ENCODE data around the gene S1PR2.
"Not testable (repeated sequence)": the region's sequence is repeated elsewhere in the genome, so short reads cannot be mapped to it uniquely, and the experiment has no call there.

S1PR2 gene

DNA sequence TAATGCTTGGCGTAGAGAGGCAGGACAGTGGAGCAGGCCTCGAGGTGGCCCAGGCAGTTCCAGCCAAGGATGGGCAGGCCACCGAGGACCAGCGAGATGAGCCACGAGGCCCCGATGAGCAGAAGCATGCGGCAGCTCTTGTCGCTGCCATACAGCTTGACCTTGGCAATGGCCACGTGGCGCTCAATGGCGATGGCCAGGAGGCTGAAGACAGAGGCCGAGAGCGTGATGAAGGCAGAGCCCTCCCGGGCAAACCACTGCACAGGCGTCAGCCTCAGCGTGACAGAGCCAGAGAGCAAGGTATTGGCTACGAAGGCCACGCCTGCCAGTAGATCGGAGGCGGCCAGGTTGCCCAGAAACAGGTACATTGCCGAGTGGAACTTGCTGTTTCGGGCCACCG lies 6.8 kb downstream of the S1PR2 start:
- no peak for DNase-seq (ENCODE audit: low read depth in 2 of 2)

DNA sequence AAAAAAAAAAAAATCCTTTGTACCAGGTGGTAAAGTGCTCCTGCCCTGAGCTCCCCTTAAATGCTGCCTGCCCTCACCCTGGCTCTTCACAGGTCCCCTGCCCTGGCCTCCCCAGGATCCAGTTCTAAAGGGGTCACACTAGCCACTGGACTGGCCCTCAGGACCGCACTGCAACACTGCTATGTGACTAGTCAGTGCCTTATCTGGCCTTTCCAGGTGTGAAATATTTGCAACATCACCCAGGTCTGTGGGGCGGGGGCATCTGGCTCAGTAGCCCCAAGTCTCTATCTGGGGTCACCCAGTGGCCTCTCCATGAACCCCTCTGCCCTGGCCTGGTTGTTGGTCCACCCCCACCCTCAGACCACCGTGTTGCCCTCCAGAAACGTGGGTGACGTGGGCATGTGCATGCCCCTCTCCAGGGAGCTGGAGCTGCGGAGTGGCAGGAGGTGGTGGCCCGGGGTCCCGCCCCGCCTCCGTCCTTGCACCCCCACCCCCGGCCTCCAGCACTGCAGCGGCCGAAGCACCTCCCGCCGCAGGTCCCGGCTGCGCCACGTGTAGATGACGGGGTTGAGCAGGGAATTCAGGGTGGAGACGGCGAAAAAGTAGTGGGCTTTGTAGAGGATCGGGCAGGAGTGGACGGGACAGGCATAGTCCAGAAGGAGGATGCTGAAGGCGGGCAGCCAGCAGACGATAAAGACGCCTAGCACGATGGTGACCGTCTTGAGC lies 7.5 kb downstream of the S1PR2 start:
- DNase-seq (ENCODE audit: low read depth in 2 of 2) = no peak

DNA sequence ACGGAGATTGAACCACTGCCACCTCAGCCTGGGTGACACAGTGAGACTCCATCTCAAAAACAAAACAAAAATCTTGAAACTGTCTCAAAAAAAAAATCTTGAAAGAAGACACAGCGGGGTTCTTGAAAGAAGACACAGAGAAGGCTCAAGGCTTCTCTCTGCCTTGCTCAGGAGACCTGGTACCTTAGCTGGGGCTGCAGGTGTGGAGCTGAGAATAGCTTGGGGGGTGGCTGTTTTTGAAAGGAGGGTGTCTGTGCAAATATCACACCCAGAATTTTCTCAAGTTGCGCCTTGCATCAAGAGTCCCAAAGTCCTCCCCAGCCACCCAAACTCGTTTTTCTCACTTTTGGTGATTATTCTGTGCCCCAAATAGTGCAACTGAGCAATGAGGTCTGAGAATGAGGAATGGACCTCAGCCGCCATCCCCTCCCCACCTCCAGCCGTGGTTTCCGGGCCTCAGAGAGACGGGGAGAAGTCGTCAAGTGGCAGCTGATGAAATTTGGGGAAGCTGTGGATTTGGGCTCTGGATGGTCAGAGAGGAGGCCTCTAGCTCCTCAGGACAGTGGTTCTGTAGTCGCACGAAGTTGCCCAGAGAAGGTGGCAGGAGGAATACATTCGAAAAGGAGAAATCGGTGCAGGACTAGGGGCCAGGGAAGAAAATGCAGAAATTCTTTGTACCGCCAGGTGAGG lies 8.8 kb downstream of the S1PR2 start:
- no peak for DNase-seq (ENCODE audit: low read depth in 2 of 2)

DNA sequence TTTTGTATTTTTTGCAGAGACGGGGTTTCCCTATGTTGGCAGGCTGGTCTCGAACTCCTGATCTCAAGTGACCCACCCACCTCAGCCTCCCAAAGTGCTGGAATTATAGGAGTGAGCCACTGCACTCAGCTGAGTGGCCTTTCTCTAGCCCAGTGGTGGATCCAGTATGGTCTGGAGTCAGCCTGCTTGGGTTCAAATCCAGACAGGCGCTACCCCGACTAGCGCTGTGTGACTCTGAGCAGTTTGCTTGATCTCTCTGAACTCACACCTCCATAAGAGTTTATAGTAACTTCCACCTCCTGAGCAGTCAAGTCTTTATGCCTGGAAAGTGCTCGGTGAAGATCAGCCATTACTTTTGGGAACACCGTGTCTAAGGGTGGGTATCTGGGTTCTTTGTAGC lies 10.4 kb downstream of the S1PR2 start:
- DNase-seq (ENCODE audit: low read depth in 2 of 2) = no peak

DNA sequence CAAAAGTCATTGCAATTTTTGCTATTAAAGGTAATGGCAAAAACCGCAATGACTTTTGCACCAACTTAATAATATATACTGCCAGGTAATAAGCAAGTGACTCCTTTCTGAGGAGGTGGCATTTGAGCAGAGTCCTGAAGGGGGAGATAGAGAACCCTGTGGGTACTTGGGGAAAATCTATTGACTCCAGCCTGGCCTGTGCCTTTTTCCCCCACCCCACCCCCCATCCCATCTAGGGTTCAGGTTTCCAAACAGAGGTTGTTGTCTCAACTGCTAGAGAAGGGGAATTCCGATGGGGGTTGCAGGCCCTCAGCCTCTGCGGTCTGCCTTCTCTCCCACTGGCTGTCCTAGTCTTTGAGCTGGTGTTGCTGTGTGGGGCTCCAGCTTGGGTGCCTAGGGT lies 11.5 kb downstream of the S1PR2 start:
- no peak for DNase-seq (ENCODE audit: low read depth in 2 of 2)

DNA sequence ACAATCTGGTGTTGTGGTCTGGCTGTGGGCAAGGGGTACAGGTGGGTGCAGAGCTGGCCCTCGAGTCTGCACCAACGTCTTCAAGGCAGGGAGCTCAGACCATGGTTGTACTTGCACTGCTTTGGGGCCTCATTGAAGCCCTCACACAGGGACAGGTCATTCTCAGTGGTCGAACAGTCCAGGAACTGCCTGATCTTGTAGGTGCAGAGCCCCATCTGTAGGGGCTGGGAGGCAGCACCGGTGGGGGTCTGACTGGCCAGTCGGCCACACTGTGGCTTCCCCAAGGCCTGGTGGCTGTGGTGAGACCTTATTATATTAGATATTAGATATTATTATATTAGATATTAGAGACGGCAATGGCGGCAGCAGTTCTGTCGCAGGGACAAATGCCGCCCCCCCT lies 14.0 kb downstream of the S1PR2 start:
- DNase-seq (ENCODE audit: low read depth in 2 of 2) = no peak

DNA sequence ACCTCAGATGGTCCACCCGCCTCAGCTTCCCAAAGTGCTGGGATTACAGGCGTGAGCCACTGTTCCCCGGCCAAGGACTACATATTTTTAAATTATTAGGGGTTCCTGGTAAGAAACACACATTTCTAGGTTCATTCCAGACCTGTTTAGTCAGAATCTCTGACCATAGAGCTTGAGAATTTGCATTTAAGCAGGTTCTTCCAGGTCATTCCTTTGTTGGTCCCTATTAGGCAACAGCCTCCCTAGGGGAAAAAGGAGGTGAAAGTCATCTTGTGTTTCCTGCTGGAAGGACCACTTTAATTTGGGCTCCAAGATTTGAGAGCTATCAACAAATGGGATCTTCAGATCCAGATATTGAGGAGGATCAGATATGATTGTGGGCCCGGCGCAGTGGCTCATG lies 16.3 kb downstream of the S1PR2 start:
- no peak for DNase-seq (ENCODE audit: low read depth in 2 of 2)

DNA sequence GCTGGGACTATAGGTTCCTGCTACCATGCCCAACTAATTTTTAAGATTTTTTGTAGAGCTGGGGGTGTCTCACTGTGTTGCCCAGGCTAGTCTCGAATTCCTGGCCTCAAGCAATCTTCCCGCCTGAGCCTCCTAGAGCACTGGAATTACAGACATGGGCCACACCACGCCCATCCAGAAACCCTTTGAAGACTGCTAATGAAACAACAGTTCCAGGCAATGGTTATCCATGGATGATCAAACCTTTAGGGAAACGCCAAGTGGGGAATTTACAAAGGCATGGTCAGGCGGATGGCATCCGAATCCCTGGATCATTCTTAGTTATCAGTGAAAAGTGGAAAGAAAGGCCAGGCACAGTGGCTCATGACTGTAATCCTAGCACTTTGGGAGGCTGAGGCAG lies 19.4 kb downstream of the S1PR2 start:
- no peak for DNase-seq (ENCODE audit: low read depth in 2 of 2)

DNA sequence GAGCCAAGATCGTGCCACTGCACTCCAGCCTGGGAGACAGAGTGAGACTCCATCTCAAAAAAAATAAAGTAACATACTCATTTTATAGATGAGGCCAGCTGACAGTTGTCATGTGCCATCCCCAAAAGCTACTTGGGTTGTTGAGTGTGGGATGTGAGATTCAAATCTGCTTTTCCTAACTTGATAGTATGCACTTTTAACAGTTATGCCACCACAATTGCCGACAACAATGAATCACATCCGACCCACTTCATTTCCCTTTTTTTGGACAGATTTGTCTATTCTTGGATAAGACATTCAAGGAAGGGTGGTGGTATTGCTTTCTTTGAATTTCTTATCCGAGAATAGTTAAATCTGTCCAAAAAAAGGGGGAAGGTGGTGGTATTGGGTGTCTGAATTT lies 20.1 kb downstream of the S1PR2 start:
- DNase-seq (ENCODE audit: low read depth in 2 of 2) = no peak

DNA sequence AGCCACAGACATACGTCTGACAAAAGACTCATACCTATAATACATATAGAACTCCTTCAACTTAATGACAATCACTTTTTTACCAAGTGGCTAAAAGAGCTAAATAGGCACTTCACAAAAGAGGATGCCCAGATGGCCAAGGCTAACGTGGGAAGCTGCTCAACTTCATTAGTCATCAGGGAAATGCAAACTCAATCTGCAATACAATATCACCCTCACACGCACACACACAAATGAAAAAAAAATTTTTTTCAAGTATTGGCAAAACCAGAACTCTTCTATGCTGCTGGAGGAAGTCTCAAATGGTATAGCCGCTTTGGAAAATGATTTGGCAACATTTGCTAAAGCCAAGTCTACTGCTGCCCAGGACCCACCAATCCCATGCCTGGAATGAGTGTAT lies 21.8 kb downstream of the S1PR2 start:
- no peak for DNase-seq (ENCODE audit: low read depth in 2 of 2)

DNA sequence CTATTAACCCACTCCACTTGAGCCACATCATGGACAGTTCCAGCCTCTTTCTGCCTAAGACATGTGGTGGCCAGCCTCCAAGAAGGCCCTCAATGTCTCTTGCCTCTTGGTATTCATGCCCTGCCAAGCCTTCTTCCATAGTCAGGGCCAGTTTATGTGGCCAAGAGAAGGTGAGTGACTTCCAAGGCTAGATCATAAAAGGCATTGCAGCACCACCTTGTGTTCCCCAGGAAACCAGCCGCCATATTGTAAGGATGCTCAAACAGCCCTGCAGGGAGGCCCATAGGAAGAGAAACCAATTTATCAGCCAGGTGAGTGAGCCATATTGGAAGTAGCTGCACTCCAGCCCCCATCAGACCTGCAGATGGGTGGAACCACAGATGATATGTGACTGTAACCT lies 24.1 kb downstream of the S1PR2 start:
- DNase-seq (ENCODE audit: low read depth in 2 of 2) = no peak

DNA sequence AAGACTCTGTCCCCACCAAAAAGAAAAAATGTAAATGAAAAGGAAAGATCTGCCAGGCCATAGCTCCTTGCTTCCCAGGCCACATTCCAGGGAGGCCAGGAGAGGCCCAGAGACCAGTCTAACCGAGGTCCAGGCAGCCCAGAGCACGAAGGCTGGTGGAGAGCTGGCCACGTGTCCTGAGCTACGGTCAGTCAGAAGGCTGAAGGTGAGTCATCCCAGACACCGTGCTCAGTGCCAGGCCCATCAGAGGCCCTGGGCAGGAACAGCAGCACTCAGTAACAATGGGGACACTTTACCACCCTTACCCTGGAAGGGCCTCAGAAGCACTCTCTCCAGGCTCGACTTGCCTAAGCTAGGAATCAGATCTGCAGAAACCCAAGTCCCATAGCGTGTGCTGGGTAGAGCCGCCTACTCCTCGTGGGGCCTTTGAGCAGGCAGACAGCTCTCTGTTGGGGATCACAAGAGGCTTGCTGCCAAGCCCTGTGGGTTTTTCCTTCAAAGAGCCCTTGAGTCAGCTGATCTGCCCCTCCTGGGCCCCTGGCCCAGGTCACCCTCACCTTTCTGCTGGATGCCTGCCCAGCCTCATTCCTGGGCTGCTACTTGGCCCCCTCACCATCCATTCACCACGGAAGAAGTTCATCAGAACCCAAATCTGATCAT lies 24.8 kb downstream of the S1PR2 start:
- no peak for DNase-seq (ENCODE audit: low read depth in 2 of 2)

DNA sequence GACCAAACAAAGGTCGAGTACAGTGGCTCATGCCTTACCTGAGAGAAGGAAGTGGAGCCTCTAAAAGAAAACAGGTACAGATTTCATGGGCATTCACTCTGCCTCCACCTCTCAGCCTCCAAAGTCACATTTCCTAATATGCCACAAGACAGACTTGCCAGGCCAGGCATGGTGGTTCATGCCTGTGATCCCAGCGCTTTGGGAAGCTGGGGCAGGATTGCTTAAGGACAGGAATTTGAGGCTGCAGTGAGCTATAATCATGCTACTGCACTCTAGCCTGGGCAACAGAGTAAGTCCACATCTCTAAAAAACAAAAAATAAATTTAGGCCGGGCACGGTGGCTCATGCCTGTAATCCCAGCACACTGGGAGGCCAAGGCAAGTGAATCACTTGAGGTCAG lies 25.5 kb downstream of the S1PR2 start:
- no peak for DNase-seq (ENCODE audit: low read depth in 2 of 2)

DNA sequence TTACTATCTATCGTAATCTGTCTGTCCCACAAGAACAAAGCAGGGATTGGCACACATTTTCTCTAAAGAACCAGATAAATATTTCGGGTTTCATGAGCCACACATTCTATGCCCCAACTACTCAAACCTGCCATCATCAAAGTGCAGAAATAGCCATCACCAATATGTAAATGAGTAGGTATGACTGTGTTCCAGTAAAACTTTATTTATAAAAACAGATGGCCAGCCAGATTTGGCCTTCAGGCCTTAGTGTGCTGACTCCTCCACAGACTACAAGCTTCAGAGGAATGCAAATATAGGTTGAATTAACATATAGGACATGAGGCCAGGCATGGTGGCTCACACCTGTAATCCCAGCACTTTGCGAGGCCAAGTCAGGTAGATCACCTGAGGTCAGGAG lies 27.4 kb downstream of the S1PR2 start:
- no peak for DNase-seq (ENCODE audit: low read depth in 2 of 2)

DNA sequence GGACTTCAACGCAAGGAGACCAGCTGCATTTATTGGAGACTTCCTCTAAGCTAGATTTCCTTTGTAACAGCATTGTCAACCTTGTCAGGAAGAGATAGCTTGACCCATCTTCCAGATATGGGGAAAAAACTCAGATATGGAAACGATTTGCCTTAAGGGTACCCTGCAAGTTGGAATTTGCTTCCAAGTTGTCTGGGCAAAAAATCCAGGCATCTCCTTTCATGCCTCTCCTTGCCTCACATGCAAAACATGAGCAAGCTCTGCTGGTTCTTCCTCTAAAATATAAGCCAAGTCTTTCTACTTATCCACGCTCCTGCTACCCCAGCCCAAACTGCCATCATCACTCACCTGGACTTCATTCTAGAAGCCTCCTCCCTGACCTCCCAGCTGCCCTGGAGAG lies 30.0 kb downstream of the S1PR2 start:
- no peak for DNase-seq (ENCODE audit: low read depth in 2 of 2)

DNA sequence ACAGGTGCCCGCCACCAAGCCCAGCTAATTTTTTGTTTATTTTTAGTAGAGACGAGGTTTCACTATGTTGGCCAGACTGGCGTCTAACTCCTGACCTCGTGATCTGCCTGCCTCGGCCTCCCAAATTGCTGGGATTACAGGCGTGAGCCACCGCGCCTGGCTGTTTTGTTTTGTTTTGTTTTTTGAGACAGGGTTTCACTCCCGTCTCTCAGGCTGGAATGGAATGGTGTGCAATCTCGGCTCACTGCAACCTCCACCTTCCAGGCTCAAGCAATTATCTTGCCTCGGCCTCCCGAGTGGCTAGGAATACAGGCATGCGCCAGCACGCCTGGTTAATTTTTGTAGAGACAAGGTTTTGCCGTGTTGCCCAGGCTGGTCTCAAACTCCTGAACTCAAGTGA lies 31.0 kb downstream of the S1PR2 start:
- DNase-seq (ENCODE audit: low read depth in 2 of 2) = not testable (repeated sequence)

DNA sequence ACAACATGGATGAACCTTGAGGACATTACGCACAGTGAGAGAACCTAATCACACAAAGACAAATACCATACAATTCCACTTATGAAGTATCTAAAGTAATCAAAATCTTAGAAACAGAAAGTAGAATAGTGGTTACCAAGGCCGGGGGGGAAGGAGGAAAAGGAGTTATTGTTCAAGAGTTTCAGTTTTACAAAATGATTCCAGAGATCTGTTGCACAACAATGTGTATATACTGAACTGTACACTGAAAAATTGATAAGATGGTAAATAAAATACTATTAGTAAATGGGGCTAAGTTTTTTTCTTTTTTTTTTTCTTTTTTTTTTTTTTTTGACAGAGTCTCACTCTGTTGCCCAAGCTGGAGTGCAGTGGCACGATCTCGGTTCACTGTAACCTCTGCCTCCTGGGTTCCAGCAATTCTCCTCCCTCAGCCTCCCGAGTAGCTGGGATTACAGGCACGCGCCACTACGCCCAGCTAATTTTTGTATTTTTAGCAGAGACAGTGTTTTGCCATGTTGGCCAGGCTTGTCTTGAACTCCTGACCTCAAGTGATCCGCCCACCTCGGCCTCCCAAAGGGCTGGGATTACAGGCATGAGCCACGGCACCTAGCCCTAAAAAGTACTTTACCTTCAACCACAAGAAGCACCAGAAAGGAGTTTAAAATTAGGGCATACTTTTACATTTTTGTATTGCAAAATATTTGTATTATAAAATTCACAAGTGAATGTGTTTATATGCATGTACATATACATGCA lies 32.1 kb downstream of the S1PR2 start:
- not testable (repeated sequence) for DNase-seq (ENCODE audit: low read depth in 2 of 2)

DNA sequence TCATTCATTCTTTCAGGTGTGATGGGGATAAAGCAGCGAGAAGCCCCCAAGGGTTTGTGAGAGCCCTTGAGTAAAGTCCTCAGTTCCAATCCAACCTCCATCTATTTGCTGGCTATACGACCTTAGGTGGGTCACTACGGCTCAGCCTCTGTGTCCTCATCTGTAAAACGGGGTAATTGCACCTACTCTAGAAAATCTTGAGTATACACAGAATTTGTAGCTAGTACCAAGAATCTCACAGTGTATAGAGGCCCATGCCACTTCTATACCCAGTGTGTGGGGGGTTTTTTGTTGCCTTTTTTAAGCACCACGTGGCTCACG lies 36.0 kb downstream of the S1PR2 start:
- no peak for DNase-seq (ENCODE audit: low read depth in 2 of 2)

DNA sequence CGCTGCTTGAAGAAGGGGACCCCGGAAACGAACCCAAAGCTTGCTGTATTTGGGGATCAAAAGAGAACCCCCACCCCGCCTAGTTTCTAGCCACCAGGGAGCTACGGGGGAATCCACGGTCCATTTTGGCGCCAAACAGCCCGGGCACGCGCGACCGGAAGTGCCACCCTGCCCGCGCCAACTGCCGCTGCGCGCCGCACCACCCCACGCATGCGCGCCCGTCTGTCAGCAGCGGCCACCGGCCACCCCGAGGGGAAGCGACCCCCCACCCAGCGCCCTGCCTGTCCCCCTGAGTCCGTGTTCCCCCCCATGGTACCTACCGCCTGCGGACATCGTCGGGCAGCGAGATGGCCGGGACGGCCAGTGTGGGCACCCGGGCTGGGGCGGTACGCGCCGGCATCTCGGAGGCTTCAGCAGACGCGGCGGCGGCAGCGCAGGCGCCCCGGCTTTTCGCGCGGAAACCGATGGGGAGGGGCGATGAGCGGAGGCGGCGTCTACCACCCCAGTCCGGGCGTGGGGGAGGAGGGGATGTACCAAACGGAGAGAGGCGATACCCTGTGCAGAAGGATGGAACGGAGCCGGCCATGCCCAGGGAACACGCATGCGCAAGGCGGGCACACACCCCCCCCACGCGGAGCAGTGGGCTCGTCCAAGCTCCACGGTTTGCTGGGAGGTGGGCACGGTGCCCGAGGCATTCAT lies 36.5 kb downstream of the S1PR2 start, which contains the start of gene DNMT1:
TSS of gene DNMT1 (minus strand) at position 454 of the 699 bp plus-strand sequence. CDS start at position 400, 54 bp downstream.
- DNase-seq (ENCODE audit: low read depth in 2 of 2) = peak; percentile 99

DNA sequence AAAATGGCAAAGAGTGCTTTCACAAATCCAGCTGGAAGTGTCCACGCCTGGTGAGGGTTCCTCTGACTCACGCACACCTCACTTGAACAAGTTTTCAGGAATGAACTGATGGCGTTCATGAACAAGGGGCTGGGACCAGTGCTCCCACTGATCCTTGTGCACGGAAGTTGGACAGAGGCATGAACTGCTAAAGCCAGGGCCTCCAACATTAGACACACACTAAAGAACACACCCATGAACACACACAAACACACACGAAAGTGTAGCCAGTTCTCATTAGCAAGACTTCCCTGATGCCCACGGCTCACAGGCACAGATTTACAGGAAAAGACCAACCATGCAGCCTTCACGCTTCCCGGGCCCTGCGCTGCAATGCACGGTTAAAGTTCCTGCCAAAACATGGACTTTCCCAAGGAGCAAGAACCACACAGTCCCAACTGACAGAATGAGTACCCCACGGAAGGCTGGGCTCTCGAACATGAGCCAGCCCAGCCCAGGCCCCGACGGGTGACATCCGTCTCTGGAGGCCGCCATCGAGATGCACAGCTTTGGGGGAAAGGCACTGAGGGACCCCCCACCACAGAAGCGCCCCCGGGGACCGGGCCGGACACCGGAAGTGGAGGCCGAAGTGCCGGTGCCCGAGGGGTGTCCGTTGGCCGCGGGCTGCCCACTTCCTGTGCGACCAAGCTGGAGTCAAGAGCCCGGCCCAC lies 37.2 kb downstream of the S1PR2 start:
- no peak for DNase-seq (ENCODE audit: low read depth in 2 of 2)

DNA sequence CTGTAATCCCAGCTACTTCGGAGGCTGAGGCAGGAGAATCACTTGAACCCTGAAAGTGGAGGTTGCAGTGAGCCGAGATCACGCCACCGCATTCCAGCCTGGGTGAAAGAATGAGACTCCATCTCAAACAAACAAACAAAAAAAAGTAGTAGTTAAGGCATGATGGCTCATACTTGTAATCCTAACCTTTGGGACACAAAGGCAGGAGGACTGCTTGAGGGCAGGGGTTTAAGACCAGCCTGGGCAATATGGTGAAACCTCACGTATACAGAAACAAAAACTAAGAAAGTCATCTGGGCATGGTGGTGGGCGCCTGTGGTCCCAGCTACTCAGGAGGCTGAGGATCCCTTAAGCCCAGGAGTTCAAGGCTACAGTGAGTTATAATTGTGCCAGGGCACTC lies 38.2 kb downstream of the S1PR2 start:
- no peak for DNase-seq (ENCODE audit: low read depth in 2 of 2)

Measured in stimulated activated CD4-positive, alpha-beta T cell treated with anti-CD3 and anti-CD28 coated beads, Interleukin-4, amount 100 ng/mL, for 48 hours (primary cell).